ENCODE data around the gene WFDC12.
A peak's percentile ranks its signal among the peaks of the same experiment; 100 is the strongest.

Gene WFDC12

GRCh38 chr20:45114465-45115385 lies 9.5 kb downstream of the WFDC12 start, which contains the start of gene WFDC5:
Gene WFDC5 (minus strand): TSS chr20:45115174. CDS start chr20:45115083, 91 bp downstream.
- DNase-seq, result no peak

GRCh38 chr20:45113865-45114264 lies 10.4 kb downstream of the WFDC12 start:
- no peak for DNase-seq

GRCh38 chr20:45112754-45113153 lies 11.5 kb downstream of the WFDC12 start:
- DNase-seq, result no peak

- DNase-seq, result no peak
Measured at GRCh38 chr20:45111799-45112471, 12.3 kb downstream of the WFDC12 start.

- DNase-seq, result no peak
Measured at GRCh38 chr20:45111285-45111684, 13.0 kb downstream of the WFDC12 start.

- no peak for DNase-seq
Measured at GRCh38 chr20:45110301-45110700, 14.0 kb downstream of the WFDC12 start.

- no peak for DNase-seq
Measured at GRCh38 chr20:45109634-45110033, 14.6 kb downstream of the WFDC12 start.

- no peak for DNase-seq
Measured at GRCh38 chr20:45105317-45105716, 18.9 kb downstream of the WFDC12 start.

GRCh38 chr20:45104786-45105185 lies 19.5 kb downstream of the WFDC12 start:
- DNase-seq, result no peak

GRCh38 chr20:45103072-45103471 lies 21.2 kb downstream of the WFDC12 start:
- no peak for DNase-seq

GRCh38 chr20:45101333-45101850 lies 22.9 kb downstream of the WFDC12 start:
- DNase-seq, result no peak

GRCh38 chr20:45100563-45101245 lies 23.6 kb downstream of the WFDC12 start, which contains the start of gene KCNS1:
Gene KCNS1 (minus strand): TSS chr20:45101127. CDS start chr20:45099236, 1,891 bp downstream.
- DNase-seq, result peak; percentile 78

GRCh38 chr20:45098103-45098773 lies 26.0 kb downstream of the WFDC12 start:
- DNase-seq, result peak; percentile 68

GRCh38 chr20:45097485-45098102 lies 26.7 kb downstream of the WFDC12 start:
- no peak for DNase-seq

GRCh38 chr20:45096781-45097180 lies 27.5 kb downstream of the WFDC12 start:
- DNase-seq, result no peak

GRCh38 chr20:45095805-45096238 lies 28.4 kb downstream of the WFDC12 start:
- peak; percentile 86 for DNase-seq

- DNase-seq, result no peak
Measured at GRCh38 chr20:45094864-45095574, 29.2 kb downstream of the WFDC12 start.

- no peak for DNase-seq
Measured at GRCh38 chr20:45094201-45094600, 30.1 kb downstream of the WFDC12 start.

- no peak for DNase-seq
Measured at GRCh38 chr20:45092898-45093297, 31.4 kb downstream of the WFDC12 start.

- no peak for DNase-seq
Measured at GRCh38 chr20:45091366-45091765, 32.9 kb downstream of the WFDC12 start.

- DNase-seq, result no peak
Measured at GRCh38 chr20:45090481-45090880, 33.8 kb downstream of the WFDC12 start.

Measured in 8988T (cell line).